B cell (primary cell): ENCODE data around the gene TSPAN9. TPM values are rescaled to one million over a fixed set of nuclear protein-coding genes. Genes with fewer than 3 reads are reported as not detected.

Source experiments
- ATAC-seq: fragments of 200-7000 bp; cut with Tn5 transposase; one replicate; pipeline ENCODE4 v1.10.0; 2021; ENCODE audit warnings: low read depth, mild to moderate bottlenecking, moderate number of reproducible peaks, moderate library complexity
- CTCF ChIA-PET: fragments of 350-600 bp; sonication (Branson Sonifier 250); formaldehyde crosslinking; loops from one replicate; lab custom pipeline; 2021; ENCODE audit warnings: antibody characterized with exemption, inconsistent platforms; lab: Charles Lee
- POLR2A ChIA-PET: fragments of 350-600 bp; sonication (Branson Sonifier 250); formaldehyde crosslinking; loops from one replicate; lab custom pipeline; 2021; ENCODE audit warnings: antibody characterized with exemption; lab: Charles Lee
- DNase-seq: peaks from one replicate; pipeline ENCODE4 v3.0.0; 2013
- H2AFZ ChIP-seq: 2 replicates; pipeline ENCODE4 v1.6.1; 2012; ENCODE audit warnings: mild to moderate bottlenecking, low read depth, low read length; ENCODE audit not compliant: insufficient read depth, poor library complexity, severe bottlenecking
- H3K27ac ChIP-seq, 2 donors: 1 replicate in 1 of 2; 2 replicates in 1 of 2; pipeline ENCODE4 v1.5.1; 2012 to 2013; ENCODE audit warnings: low read length in 2 of 2, mild to moderate bottlenecking in 2 of 2, moderate library complexity in 1 of 2
- H3K27me3 ChIP-seq, 4 experiments: fragments of 200-600 bp in 1 of 4; sonication (generic) in 1 of 4; replicated peaks in 1 of 4; 1 replicate in 2 of 4; 2 replicates in 2 of 4; pipeline versions ENCODE4 v1.6.1 to v1.7.0; 2013 to 2016; ENCODE audit warnings: low read length in 3 of 4, mild to moderate bottlenecking in 2 of 4, mixed read lengths in 1 of 4, moderate library complexity in 1 of 4; ENCODE audit not compliant: insufficient read depth in 4 of 4, control insufficient read depth in 3 of 4; ENCODE audit errors: control extremely low read depth in 1 of 4
- H3K36me3 ChIP-seq, 2 experiments: replicated peaks in 1 of 2; 1 replicate in 1 of 2; 2 replicates in 1 of 2; pipeline versions ENCODE4 v1.6.1 to v1.7.1; 2013; ENCODE audit warnings: low read length in 1 of 2; ENCODE audit not compliant: insufficient read depth in 2 of 2, control insufficient read depth in 1 of 2; ENCODE audit errors: control extremely low read depth in 1 of 2, extremely low read depth in 1 of 2
- H3K4me1 ChIP-seq, 2 donors: fragments of 200-600 bp in 1 of 2; sonication (generic) in 1 of 2; 1 replicate in 1 of 2; 2 replicates in 1 of 2; pipeline versions ENCODE4 v1.5.1 to v1.6.1; 2013 to 2017; ENCODE audit warnings: low read length in 2 of 2; ENCODE audit not compliant: control insufficient read depth in 2 of 2, insufficient read depth in 2 of 2
- H3K4me2 ChIP-seq: replicated peaks from 2 replicates; pipeline ENCODE3; 2012; ENCODE audit warnings: mild to moderate bottlenecking, low read depth, low read length; ENCODE audit not compliant: poor library complexity, severe bottlenecking
- H3K4me3 ChIP-seq, 5 experiments: fragments of 200-600 bp in 1 of 5; sonication (generic) in 1 of 5; 1 replicate in 3 of 5; 2 replicates in 2 of 5; pipeline versions ENCODE4 v1.5.1 to v1.7.0; 2011 to 2016; ENCODE audit warnings: low read length in 4 of 5, mild to moderate bottlenecking in 4 of 5, low read depth in 2 of 5, control low read depth in 1 of 5, moderate library complexity in 1 of 5; ENCODE audit not compliant: insufficient read depth in 1 of 5; ENCODE audit errors: control extremely low read depth in 1 of 5, extremely low read depth in 1 of 5
- H3K79me2 ChIP-seq: fragments of 200-600 bp; sonication (generic); one replicate; pipeline ENCODE4 v1.6.0; 2016; ENCODE audit warnings: low read length; ENCODE audit not compliant: control insufficient read depth, insufficient read depth
- H3K9ac ChIP-seq: fragments of 200-600 bp; sonication (generic); 2 replicates; pipeline ENCODE4 v1.6.1; 2017; ENCODE audit warnings: mild to moderate bottlenecking, low read length, moderate library complexity
- H3K9me3 ChIP-seq, 3 donors: one replicate each; pipeline versions ENCODE4 v1.6.1 to v1.7.1; 2013; ENCODE audit warnings: low read length in 2 of 3; ENCODE audit not compliant: control insufficient read depth in 2 of 3, insufficient read depth in 1 of 3; ENCODE audit errors: control extremely low read depth in 1 of 3
- H4K20me1 ChIP-seq: 2 replicates; pipeline ENCODE4 v1.6.0; 2012; ENCODE audit warnings: mild to moderate bottlenecking, low read length; ENCODE audit not compliant: insufficient read depth, control insufficient read depth, poor library complexity, severe bottlenecking
- H3K27ac Mint-ChIP-seq: one replicate; pipeline ENCODE4 v1.8.0; 2021; ENCODE audit warnings: mixed read lengths
- H3K27me3 Mint-ChIP-seq: one replicate; pipeline ENCODE4 v1.8.0; 2021; ENCODE audit warnings: mixed read lengths
- H3K4me1 Mint-ChIP-seq: one replicate; pipeline ENCODE4 v1.8.0; 2021; ENCODE audit warnings: mixed read lengths
- H3K4me3 Mint-ChIP-seq: one replicate; pipeline ENCODE4 v1.8.0; 2021; ENCODE audit warnings: mixed read lengths
- H3K9me3 Mint-ChIP-seq: one replicate; pipeline ENCODE4 v1.8.0; 2022; ENCODE audit warnings: mixed read lengths; ENCODE audit not compliant: insufficient read depth
- CTCF ChIP-seq: fragments of 200-600 bp; IDR thresholded peaks from one replicate; pipeline ENCODE4 v1.8.0; 2022; ENCODE audit warnings: antibody characterized with exemption, mild to moderate bottlenecking
- EZH2 ChIP-seq: IDR thresholded peaks from 2 replicates; pipeline ENCODE4 v1.6.1; 2012; ENCODE audit warnings: borderline replicate concordance, low read depth, mild to moderate bottlenecking, moderate library complexity, low read length; ENCODE audit not compliant: insufficient read depth, poor library complexity, severe bottlenecking
- WGBS: methylation state at CpG from one replicate; pipeline ENCODE4 v1.1.5; 2013; ENCODE audit warnings: missing lambda C conversion rate; ENCODE audit not compliant: insufficient coverage; 5-methylcytosine and 5-hydroxymethylcytosine counted together
- intact Hi-C: fragments of 100-400 bp; cut with micrococcal nuclease; formaldehyde crosslinking; loops from one replicate; pipeline ENCODE4 v1.10.0; 2022
- polyA plus RNA-seq: library from polyadenylated mRNA; depleted of rRNA; stranded (reverse); fragments of >200 nt; gene quantifications from 2 replicates; pipeline ENCODE4 v1.2.3, GENCODE V29; 2012
- total RNA-seq, 2 donors: library from RNA; stranded (reverse); fragments of 120-200 nt in 1 of 2; gene quantifications; 1 replicate in 1 of 2; 2 replicates in 1 of 2; pipeline versions ENCODE4 v1.2.3 to v1.2.4, GENCODE V29; 2013 to 2022

The TSPAN9 gene
- total and polyA plus RNA-seq, 2 donors (not counting 1 experiment from before 2014, with no cell fraction given): 0.15 to 0.37 TPM

- ATAC-seq (no peak), DNase-seq (no peak)
- no peaks in the 10 kb centered on the region for H3K4me1 ChIP-seq
- H3K79me2 ChIP-seq: no peaks in the 10 kb centered on the region
- no peak overlapping the region for H3K27ac ChIP-seq
- intact Hi-C loops: no loop called here
- no peak overlapping the region for H2AFZ ChIP-seq
- no peaks in the 10 kb centered on the region for H4K20me1 ChIP-seq
- TF ChIP-seq CTCF (no peak), EZH2 (no peak)
- H3K9me3 ChIP-seq: peaks cover 0 to 11% (median 0%) of the 10 kb centered on the region in 3 donors
- WGBS: 89% methylated on average over 11 of the region's 11 CpGs
- no peak overlapping the region for H3K4me3 ChIP-seq
- Mint-ChIP-seq H3K27me3 (peaks cover 20% of the 10 kb centered on the region), H3K4me3 (no peak overlapping the region), H3K27ac (no peak overlapping the region), H3K4me1 (no peaks in the 10 kb centered on the region), H3K9me3 (no peaks in the 10 kb centered on the region)
- no peaks in the 10 kb centered on the region for H3K36me3 ChIP-seq
- POLR2A ChIA-PET: no interaction called here
- CTCF ChIA-PET: interaction anchor here (0.5 to 0.8 kb wide), 2 partner anchors 16 to 33 kb away, joined by 3 read pairs; no protein-coding TSS in a partner anchor
- no peak overlapping the region for H3K4me2 ChIP-seq
- H3K27me3 ChIP-seq: peaks cover 0 to 4% (median 0%) of the 10 kb centered on the region in 4 experiments
- no peak overlapping the region for H3K9ac ChIP-seq
These were observed 87.4 kb downstream of the TSPAN9 start for GRCh38 chr12:3164454-3165077.
